Stimulated activated CD8-positive, alpha-beta memory T cell treated with anti-CD3 and anti-CD28 coated beads, Interleukin-7, amount 100 ng/mL, for 4 hours (primary cell): ENCODE measurements around the gene CPSF4L.

ENCODE experiments used
- DNase-seq, 2 donors: peaks; one replicate each; pipeline ENCODE4 v3.0.0-alpha.2; 2020; ENCODE audit warnings: low read depth in 2 of 2

Gene CPSF4L

DNA sequence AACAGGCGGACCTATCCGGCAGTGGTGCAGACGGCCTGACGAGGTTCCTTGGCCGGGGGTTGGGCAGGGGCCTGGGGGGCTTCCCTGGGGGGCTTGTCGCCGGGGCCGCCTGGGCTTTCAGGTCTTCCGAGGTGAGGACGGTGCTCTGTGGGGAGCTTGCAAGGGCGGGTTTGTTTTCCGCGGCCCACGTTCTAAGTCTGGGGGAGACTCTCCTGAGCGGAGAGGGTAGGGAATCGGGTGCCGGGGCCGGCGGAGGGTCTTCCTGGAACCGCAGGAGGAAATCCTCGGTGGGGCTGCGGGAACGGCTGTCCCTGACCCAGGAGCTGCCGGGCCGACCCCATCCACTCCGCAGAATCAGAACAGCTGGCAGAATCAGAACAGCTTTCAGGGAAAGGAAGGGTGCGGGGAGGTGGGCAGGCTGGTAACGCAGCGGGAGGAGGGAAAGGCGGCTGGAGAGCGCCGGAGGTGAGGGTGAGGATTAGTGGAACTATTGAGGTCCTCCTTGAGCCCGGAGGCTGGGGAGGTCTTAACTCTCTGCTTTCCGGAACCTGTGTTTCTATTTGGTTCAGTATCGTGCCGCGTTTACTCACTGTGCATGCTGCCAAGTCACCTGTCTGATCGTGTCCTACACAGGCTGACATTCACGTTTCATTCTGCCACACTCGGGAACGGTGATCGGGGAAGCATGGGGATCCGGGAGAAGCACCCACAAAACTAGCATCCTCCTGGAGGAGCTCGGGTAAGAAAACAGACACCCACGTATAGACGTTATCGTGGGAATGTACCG, 28.9 kb downstream of the CPSF4L start:
- DNase-seq, result no peak

GRCh38 chr17:73231841-73232586, 29.7 kb downstream of the CPSF4L start:
- DNase-seq, result peak; percentile 94 to 96

- DNase-seq, result no peak
These were observed 30.3 kb downstream of the CPSF4L start for GRCh38 chr17:73231395-73231794.

DNA sequence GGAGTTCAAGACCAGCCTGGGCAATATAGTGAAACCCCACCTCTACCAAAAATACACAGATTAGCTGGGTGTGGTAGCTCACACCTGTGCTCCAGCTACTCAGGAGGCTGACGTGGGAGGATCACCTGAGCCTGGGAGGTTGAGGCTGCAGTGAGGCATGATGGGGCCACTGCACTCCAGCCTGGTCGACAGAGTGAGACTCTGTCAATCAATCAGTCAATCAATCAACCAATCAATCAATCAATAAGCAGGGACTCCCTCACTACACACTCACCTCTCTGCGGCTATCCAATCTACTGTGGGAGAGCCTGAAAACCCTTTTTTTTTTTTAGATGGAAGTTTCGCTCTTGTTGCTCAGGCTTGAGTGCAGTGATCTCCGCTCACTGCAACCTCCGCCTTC, 31.6 kb downstream of the CPSF4L start:
- no peak for DNase-seq

DNA sequence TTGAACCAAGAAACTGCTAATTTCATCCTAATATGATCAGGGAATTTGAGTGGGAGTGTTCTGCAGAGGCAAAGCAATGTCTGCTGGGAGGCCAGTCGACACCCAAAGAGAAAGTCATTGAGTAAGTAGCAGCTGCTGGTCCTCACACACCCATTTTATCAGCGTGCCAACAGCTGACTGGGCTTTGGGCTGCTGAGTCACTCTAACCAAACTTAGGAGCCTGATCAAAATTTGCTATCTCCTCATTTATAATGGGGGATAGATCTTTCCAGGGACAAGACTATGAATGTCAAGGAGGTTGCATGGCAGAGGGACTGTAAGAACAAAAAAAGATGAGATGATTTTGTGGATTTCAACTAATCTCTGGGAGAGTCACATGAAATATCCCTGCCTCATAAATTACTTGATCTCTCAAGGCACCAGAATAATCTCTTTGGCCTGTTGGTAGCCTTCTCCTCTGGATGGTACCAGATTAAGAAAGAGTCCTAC, 32.9 kb downstream of the CPSF4L start:
- DNase-seq, result peak in 1 of 2 donors; percentile 19

DNA sequence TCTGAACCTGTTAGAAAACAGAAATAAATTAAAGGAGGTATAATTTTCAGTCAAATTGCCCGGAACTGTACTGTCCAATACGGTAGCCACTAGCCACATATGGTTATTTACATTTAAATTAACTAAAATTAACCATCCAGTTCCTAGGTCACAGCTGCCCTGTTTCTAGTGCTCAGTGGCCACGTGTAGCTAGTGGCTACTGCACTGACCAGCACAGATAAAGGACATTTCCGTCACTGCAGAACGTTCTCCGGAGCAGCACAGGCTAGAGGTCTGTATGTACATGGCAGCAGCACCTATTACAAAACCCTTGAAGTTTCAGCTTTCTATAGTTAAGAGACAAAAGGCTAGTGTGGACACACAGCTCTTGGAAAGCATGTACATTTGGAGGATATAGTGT, 33.7 kb downstream of the CPSF4L start:
- no peak for DNase-seq

- DNase-seq, result no peak
These were observed 34.3 kb downstream of the CPSF4L start for GRCh38 chr17:73227379-73227778.

DNA sequence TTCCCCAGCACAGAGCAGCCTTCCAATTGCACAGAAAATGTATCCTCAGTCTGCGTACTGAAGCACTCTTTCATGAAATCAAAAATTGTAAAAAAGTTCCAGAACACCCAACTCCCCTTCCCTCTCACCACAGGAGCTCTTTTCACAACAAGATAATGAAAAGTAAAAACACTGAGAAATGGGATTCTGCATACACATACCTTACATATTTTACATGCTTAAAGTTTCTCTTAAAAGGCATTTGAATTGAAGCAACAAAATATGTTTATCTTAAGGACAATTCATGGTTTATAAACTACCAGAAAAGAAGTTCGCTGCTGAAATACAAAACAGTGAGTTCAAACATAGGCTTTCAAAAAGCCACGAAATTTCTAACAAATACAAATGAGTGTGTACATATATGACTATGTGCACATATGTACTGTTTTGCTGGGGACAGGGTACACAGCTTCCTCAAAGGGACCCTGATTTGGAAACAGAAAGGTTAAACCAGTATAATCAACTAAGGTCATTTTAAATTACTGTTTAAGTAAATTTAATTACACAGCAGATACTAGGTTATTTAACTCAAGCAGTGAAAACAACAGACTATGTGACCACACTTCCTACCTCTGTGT, 35.0 kb downstream of the CPSF4L start:
- DNase-seq, result no peak

- no peak for DNase-seq
These were observed 36.9 kb downstream of the CPSF4L start for GRCh38 chr17:73224663-73225305.

GRCh38 chr17:73224237-73224636, 37.4 kb downstream of the CPSF4L start:
- no peak for DNase-seq

DNA sequence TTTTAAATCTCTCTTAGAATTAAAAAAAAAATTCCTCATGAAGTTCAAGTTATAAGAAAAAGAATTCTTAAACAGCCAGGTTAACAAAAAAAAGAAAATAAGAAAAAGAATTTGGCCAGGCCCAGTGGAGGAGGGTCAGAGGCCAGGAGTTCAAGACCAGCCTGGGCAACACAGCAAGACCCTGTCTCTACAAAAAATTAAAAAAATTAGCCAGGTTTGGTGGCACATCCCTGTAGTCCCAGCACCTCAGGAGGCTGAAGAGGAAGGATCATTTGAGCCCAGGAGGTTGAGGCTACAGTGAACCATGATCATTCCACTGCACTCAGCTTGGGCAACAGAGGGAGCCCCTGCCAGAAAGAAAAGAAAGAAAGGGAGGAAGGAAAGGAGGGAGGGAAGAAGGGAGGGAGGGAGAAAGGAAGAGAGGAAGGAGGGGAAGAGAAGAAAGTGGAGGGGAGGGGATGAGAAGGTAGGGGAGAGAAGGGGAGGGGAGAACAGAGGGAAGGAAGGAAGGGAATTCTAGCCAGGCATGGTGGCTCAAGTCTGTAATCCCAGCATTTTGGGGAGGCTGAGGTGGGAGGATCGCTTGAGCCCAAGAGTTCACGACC, 38.0 kb downstream of the CPSF4L start:
- DNase-seq, result no peak

DNA sequence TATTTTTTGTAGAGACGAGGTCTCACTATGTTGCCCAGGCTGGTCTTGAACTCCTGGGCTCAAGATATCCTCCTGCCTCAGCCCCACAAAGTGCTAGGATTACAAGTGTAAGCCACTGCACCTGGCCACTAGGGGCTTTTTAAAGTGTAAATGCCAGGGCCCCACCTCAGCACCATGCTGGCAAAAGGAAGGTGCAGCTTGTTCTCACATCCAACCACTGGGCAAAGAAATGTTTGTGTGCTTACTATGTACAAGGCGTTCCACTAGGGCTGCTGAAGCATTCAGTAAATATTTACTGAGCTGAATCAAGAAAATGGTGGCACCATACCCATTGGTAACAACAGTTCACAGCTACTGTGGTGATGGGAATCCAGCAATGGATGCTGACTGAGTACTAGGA, 46.2 kb downstream of the CPSF4L start:
- no peak for DNase-seq

DNA sequence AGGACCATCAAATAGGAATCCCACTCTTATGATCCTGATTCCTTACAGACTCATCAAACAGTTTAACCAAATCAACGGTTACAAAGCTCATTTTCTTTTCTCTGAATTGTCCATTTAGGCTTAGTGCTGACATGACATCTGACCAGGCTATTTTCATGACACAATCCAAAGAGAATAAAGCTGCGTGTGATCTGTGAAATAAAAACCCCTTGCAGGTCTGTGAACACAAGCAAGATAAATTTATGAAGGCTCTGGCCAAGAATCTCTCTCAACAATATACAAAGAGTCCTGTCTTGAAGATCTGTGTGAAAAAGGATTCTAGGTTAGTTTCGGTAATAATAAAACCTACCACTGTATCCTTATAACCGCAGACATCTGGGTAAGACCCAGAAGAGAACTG, 46.8 kb downstream of the CPSF4L start:
- no peak for DNase-seq

GRCh38 chr17:73214008-73214407, 47.7 kb downstream of the CPSF4L start:
- no peak for DNase-seq

DNA sequence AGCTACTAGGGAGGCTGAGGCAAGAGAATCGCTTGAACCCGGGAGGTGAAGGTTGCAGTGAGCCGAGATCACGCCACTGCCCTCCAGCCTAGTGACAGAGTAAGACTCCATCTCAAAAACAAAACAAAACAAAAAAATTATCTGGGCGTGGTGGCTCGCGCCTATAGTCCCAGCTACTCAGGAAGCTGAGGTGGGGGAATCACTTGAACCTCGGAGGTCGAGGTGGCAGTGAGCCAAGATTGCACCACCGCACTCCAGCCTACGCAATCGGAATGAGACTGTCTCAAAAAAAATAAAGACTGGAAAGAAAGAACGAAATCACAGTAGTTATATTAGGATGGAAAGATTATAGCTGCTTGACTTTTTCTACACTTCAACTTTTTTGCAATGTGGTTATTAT, 49.9 kb downstream of the CPSF4L start:
- DNase-seq, result peak in 1 of 2 donors; percentile 65

DNA sequence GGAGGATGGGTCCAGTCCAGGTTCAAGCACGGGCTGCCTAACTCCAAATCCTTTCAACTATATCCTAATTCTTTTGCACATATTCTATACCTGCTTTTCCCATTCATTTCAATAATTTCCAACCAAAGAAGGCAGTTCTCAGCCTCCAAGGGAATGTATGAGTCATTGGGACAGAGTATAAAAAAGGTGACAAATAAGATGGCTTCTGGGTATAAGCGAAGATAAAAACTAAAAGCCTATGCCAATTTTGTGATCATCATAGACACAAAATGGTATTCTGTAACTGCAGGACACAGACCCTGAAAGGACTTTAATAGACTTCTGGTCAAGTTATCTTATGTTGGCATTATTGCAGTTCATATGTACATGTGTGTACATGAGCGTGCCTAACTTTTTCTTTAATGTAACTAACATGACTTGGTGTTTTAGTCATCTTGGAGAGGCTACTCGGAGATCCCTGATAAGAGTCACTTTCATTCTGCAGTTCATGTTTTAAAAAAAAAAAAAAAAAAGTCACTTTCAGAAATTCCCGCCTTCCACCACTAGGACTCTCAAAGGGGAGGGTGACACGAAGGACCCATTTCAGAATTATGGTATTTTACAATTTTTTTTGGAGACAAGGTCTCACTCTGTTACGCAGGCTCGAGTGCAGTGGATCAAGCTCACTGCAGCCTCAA, 51.5 kb downstream of the CPSF4L start:
- no peak for DNase-seq

- no peak for DNase-seq
These were observed 52.2 kb downstream of the CPSF4L start for GRCh38 chr17:73209436-73209835.

DNA sequence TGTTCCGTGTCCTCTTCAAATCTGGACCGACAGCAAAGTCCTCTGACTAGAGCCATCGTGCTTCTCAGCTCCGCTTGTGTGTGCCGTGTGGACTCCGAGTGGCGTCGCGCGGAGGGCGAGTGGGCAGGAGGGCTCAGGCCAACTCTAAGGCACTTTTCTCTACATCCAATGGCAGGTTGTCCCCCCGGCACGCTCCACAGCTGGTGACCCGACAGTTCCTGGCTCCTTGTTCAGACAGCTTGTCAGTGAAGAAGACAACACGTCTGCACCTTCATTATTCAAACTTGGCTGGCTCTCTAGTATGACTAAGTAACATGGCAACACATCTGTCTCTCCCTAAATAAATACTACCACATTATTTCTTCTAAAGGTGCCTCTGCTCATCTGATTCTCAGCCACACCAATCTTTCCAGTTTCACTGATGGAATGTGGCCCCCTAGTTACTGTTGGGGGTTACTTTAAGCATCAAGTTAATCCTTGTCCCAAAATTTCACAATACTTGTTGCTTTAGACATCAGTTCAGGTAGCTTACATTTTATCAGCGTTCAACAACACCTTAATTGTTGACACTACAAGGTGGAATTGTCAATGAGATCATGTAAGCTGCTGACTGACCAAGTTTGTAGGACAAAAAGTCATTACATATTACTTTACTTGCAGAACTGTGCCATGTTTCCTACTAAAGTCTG, 53.4 kb downstream of the CPSF4L start:
- DNase-seq, result no peak

DNA sequence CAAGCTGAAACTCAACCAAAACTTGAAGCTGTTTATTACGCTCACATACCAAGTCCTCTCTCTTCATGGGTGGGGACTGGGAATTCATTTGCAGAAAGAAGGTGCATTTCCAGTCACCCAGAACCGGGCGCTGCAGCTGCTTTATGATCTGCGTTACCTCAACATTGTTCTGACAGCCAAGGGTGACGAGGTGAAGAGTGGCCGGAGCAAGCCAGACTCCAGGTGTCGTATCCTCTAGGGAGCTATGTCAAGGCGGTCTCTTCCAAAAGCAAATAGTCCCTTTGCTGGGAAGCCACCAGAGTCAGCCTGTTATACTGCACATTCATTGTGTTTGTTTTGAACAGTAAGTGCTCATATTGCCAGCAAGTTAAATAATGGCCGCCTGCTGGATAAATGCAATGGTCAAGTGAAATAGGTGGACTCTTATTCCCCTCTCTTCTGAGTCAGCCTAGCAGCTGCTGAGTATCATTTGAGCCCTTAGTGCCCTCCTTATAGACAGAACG, 56.2 kb downstream of the CPSF4L start:
- no peak for DNase-seq

- DNase-seq, result no peak
These were observed 57.7 kb downstream of the CPSF4L start for GRCh38 chr17:73203788-73204479.
